A549 (cell line): ENCODE data around the gene CEND1. TPM values are rescaled to one million over a fixed set of nuclear protein-coding genes. Genes with fewer than 3 reads are reported as not detected.

Source experiments
- ATAC-seq, 2 experiments: fragments of 200-7000 bp in 1 of 2; fragments of >200 bp in 1 of 2; cut with Nextera tagmentation in 1 of 2; cut with Tn5 transposase in 1 of 2; 3 replicates each; pipeline versions ENCODE4 v1.8.0 to v1.9.1; 2018 to 2020; ENCODE audit warnings: mild to moderate bottlenecking in 1 of 2, moderate library complexity in 1 of 2
- CTCF ChIA-PET: fragments of 300-600 bp; sonication (Branson Sonifier 250); formaldehyde crosslinking; extraction: SDS; loops from one replicate; lab custom pipeline; 2021; ENCODE audit warnings: antibody characterized with exemption, inconsistent platforms; lab: Yijun Ruan, JAX
- POLR2A ChIA-PET: fragments of 350-600 bp; formaldehyde crosslinking; extraction: SDS; loops from one replicate; lab custom pipeline; 2021; ENCODE audit warnings: antibody characterized with exemption, inconsistent platforms; lab: Yijun Ruan, JAX
- DNase-seq, 2 experiments: peaks; one replicate each; pipeline versions ENCODE4 v3.0.0 to v3.0.0-alpha.2; 2011 to 2016; ENCODE audit warnings: low read depth in 1 of 2, low spot score in 1 of 2
- FAIRE-seq: peaks from 2 replicates; lab custom pipeline; 2011; peaks lifted over from hg19 to GRCh38; lab: Jason Lieb, UNC
- H3K27ac ChIP-seq, 2 experiments: fragments of >200 bp; sonication (Bioruptor Twin); formaldehyde crosslinking; 3 replicates each; pipeline ENCODE4 v1.5.1; 2016 to 2017
- H3K4me1 ChIP-seq: fragments of >200 bp; sonication (Bioruptor Twin); formaldehyde crosslinking; 3 replicates; pipeline ENCODE4 v1.6.1; 2016
- H3K4me2 ChIP-seq: fragments of >200 bp; sonication (Bioruptor Twin); formaldehyde crosslinking; 3 replicates; pipeline ENCODE4 v1.6.1; 2016
- H3K4me3 ChIP-seq: fragments of >200 bp; sonication (Bioruptor Twin); formaldehyde crosslinking; 3 replicates; pipeline ENCODE4 v1.5.1; 2016
- H3K9me3 ChIP-seq: fragments of >200 bp; sonication (Bioruptor Twin); formaldehyde crosslinking; 3 replicates; pipeline ENCODE4 v1.6.1; 2016
- BHLHE40 ChIP-seq: IDR thresholded peaks from 2 replicates; pipeline ENCODE4 v1.6.1; 2012; ENCODE audit warnings: low read depth, low read length, inconsistent platforms
- CBX8 ChIP-seq: fragments of 200-600 bp; sonication (generic); IDR thresholded peaks from 2 replicates; pipeline ENCODE4 v1.6.1; 2016
- CEBPB ChIP-seq, 2 experiments: fragments of >200 bp in 1 of 2; sonication (Bioruptor Twin) in 1 of 2; formaldehyde crosslinking in 1 of 2; IDR thresholded peaks; 2 replicates each; pipeline ENCODE4 v1.6.1; 2012 to 2016
- CHD2 ChIP-seq: fragments of 150-350 bp; IDR thresholded peaks from 2 replicates; pipeline ENCODE4 v1.6.1; 2014; ENCODE audit warnings: low read length; ENCODE audit not compliant: partially characterized antibody
- CTCF ChIP-seq: fragments of >200 bp; sonication (Bioruptor Twin); formaldehyde crosslinking; IDR thresholded peaks from 3 replicates; pipeline ENCODE4 v1.5.1; 2016
- EHF ChIP-seq: fragments of 250-450 bp; sonication (Bioruptor Pico); IDR thresholded peaks from 2 replicates; pipeline ENCODE4 v1.5.0; 2020; ENCODE audit warnings: mild to moderate bottlenecking
- EHMT2 ChIP-seq: fragments of 200-600 bp; sonication (generic); IDR thresholded peaks from 2 replicates; pipeline ENCODE4 v1.6.1; 2016; ENCODE audit warnings: antibody characterized with exemption, low read depth, mild to moderate bottlenecking, moderate library complexity
- FOSL2 ChIP-seq, 2 experiments: fragments of 450-650 bp in 1 of 2; fragments of >200 bp in 1 of 2; sonication (Bioruptor Twin) in 1 of 2; formaldehyde crosslinking; IDR thresholded peaks; 2 replicates each; pipeline versions ENCODE4 v1.5.0 to v1.6.1; 2016 to 2020; ENCODE audit warnings: mild to moderate bottlenecking in 1 of 2, moderate library complexity in 1 of 2
- GATA3 ChIP-seq: IDR thresholded peaks from 2 replicates; pipeline ENCODE4 v1.6.1; 2012; ENCODE audit warnings: borderline replicate concordance
- HDAC2 ChIP-seq: fragments of 200-600 bp; sonication (generic); IDR thresholded peaks from 2 replicates; pipeline ENCODE4 v1.6.1; 2016
- HOXA7 ChIP-seq: fragments of 250-450 bp; sonication (Bioruptor Pico); IDR thresholded peaks from 2 replicates; pipeline ENCODE4 v1.5.0; 2020; ENCODE audit warnings: mild to moderate bottlenecking, moderate library complexity
- JUN ChIP-seq, 2 experiments: fragments of >200 bp; sonication (Bioruptor Twin); formaldehyde crosslinking; IDR thresholded peaks; 2 replicates in 1 of 2; 3 replicates in 1 of 2; pipeline ENCODE4 v1.6.1; 2016 to 2017
- MAFK ChIP-seq: fragments of 450-650 bp; IDR thresholded peaks from 2 replicates; pipeline ENCODE4 v1.6.1; 2014; ENCODE audit not compliant: partially characterized antibody
- NFE2L2 ChIP-seq: fragments of 150-350 bp; conservative IDR thresholded peaks from 2 replicates; pipeline ENCODE4 v1.6.1; 2014; ENCODE audit warnings: low read length
- POLR2A ChIP-seq: IDR thresholded peaks from 2 replicates; pipeline ENCODE4 v1.6.1; 2012; ENCODE audit warnings: mild to moderate bottlenecking, low read length
- RAD21 ChIP-seq, 2 experiments: fragments of >200 bp in 1 of 2; sonication (Bioruptor Twin) in 1 of 2; formaldehyde crosslinking in 1 of 2; IDR thresholded peaks in 1 of 2; conservative IDR thresholded peaks in 1 of 2; 2 replicates in 1 of 2; 3 replicates in 1 of 2; pipeline ENCODE4 v1.6.1; 2012 to 2018; ENCODE audit warnings: inconsistent platforms in 1 of 2
- REST ChIP-seq: fragments of 200-600 bp; sonication (generic); IDR thresholded peaks from 2 replicates; pipeline ENCODE4 v1.6.1; 2016; ENCODE audit warnings: antibody characterized with exemption, mild to moderate bottlenecking, moderate library complexity
- RNF2 ChIP-seq: fragments of 200-600 bp; sonication (generic); IDR thresholded peaks from 2 replicates; pipeline ENCODE4 v1.6.1; 2016; ENCODE audit warnings: low read depth, mild to moderate bottlenecking, antibody characterized with exemption, moderate library complexity, borderline replicate concordance
- TP53 ChIP-seq: fragments of 250-450 bp; sonication (Bioruptor Pico); IDR thresholded peaks from 2 replicates; pipeline ENCODE4 v1.5.0; 2021; ENCODE audit warnings: mild to moderate bottlenecking, moderate library complexity
- WGBS: methylation state at CpG from one replicate; pipeline ENCODE4 v1.1.6; 2017; ENCODE audit errors: missing lambda C conversion rate; 5-methylcytosine and 5-hydroxymethylcytosine counted together
- polyA plus RNA-seq, 4 experiments: library from polyadenylated mRNA; depleted of rRNA in 3 of 4; stranded (reverse); fragments of >200 nt; fragmentation: RNase III in 1 of 4; extraction: RNeasy Plus Mini Kit Qiagen cat#74134 plus additional on column Dnase treatment in 1 of 4; gene quantifications; 2 replicates in 3 of 4; 3 replicates in 1 of 4; pipeline ENCODE4 v1.2.3, GENCODE V29; 2011 to 2017
- TF ChIP-seq, protein P1 (sequence below): fragments of >200 bp; sonication (Bioruptor Twin); formaldehyde crosslinking; IDR thresholded peaks from 3 replicates; pipeline ENCODE4 v1.6.1; 2016

CEND1 gene
- polyA plus RNA-seq, 2 of the 4 experiments (the other 2 are of a cell fraction): 1.0 TPM; not detected in 1

DNA sequence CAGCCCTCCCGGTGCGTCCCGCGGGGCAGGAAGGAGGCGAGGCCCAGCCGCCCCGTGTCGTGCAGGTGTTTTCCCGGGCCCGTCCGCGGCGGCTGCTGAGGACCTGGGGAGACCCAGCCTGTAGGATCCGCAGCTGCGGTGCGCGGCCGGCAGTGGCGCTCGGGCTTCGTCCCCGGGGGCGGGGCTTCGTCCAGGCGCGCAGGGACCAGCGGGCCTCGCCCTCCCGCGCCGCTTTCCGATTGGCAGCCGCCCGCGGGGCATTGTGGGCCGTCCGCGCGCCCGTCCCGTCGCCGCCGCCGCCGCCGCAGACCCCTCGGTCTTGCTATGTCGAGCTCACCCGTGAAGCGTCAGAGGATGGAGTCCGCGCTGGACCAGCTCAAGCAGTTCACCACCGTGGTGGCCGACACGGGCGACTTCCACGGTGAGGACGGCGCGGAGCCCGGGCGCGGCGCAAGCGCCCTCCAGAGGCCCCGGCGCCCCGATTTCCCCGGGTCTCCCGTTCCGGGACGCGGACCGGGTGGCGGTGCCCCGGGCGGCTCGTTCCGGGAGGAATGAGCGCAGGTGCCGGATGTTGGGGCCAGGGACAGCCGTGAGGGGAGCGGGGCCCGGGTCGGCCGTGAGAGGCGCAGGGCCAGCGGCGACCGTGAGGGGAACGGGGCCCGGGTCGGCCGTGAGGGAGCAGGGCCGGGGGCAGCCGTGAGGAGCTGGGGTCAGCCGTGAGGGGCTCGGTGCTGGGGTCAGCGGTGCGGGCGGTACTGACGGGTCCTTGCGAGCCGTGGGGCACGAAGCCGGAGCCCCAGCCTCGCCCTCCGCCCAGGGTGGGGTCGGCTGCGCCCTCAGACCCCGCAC lies 42.5 kb downstream of the CEND1 start, which contains the start of gene TALDO1 (continued):
- TF ChIP-seq, protein P1, sequence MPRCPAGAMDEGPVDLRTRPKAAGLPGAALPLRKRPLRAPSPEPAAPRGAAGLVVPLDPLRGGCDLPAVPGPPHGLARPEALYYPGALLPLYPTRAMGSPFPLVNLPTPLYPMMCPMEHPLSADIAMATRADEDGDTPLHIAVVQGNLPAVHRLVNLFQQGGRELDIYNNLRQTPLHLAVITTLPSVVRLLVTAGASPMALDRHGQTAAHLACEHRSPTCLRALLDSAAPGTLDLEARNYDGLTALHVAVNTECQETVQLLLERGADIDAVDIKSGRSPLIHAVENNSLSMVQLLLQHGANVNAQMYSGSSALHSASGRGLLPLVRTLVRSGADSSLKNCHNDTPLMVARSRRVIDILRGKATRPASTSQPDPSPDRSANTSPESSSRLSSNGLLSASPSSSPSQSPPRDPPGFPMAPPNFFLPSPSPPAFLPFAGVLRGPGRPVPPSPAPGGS: 0 out of 3 replicates have a peak, but pooled peaks have one; percentile 50

DNA sequence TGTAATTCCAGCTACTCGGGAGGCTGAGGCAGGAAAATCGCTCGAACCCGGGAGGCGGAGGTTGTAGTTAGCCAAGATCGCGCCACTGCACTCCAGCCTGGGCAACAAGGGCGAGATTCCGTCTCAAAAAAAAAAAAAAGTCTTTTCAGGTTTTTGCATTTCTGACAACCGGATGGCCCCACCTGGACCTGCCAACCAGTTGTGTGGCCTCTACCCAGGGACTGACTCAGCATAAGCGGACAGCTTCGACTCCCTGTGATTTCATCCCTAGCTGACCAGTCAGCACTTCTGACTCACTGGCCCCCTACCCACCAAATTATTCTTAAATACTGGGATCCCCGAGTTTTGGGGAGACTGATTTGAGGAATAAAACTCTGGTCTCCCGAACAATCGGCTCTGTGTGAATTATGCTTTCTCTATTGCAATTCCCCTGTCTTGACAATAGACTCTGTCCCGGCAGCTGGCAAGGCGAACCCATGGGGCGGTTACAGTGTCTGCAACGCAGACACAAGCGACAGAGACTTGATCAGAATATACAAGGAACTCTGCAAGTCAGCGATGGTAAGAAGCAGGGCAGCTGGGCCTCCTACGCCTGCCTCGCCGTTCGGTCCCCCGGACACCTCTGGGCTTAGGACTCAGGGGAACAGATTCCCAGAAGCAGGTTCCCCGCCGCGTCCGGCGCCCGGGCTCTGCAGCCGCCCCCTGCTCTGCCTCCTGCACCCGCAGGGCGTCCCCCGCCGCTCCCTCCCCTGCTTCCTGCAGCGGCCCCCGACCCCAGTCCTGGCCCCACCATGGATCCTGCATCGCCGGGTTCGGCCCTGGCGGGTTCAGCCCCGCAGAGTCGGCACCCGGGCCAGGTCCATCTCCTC lies 43.4 kb downstream of the CEND1 start:
- Histone ChIP-seq H3K27ac (peak overlapping the region; percentile 87 to 97), H3K9me3 (no peaks in the 10 kb centered on the region), H3K4me3 (peak overlapping the region; percentile 99), H3K4me1 (peaks cover 21% of the 10 kb centered on the region), H3K4me2 (peak overlapping the region; percentile 95)
- TF ChIP-seq MAFK (peak; percentile 95), NFE2L2 (no peak)
- ChIA-PET POLR2A (interaction anchor here (0.7 to 1.7 kb wide), 8 partner anchors 12 to 51 kb away, joined by 3 to 9 read pairs (median 4); partner anchors contain the start of genes DEAF1, GATD1 and TMEM80), CTCF (interaction anchor here (0.6 to 11.3 kb wide), 13 partner anchors 8 to 91 kb away, joined by 3 to 119 read pairs (median 5); partner anchors contain the start of gene TMEM80)
- DNase-seq (peak in 1 of 2 experiments; percentile 45), ATAC-seq (peak; percentile 55 to 63), FAIRE-seq (no peak)
- WGBS: 39% methylated on average over 26 of the region's 46 CpGs

GRCh38 chr11:745428-745827 lies 44.5 kb downstream of the CEND1 start:
- POLR2A ChIA-PET: no interaction called here
- ATAC-seq (no peak), DNase-seq (no peak), FAIRE-seq (no peak)
- Histone ChIP-seq H3K4me1 (peaks cover 19% of the 10 kb centered on the region), H3K9me3 (no peaks in the 10 kb centered on the region), H3K4me3 (no peak overlapping the region), H3K27ac (no peak overlapping the region), H3K4me2 (no peak overlapping the region)
- CTCF ChIA-PET: interaction anchor here (0.7 to 11.3 kb wide), 4 partner anchors 10 to 21 kb away, joined by 3 to 119 read pairs (median 20); no protein-coding TSS in a partner anchor
- WGBS: 32% methylated on average over 1 of the region's 1 CpG
- no peak for TF ChIP-seq EHMT2
- no peak for TF ChIP-seq TP53

DNA sequence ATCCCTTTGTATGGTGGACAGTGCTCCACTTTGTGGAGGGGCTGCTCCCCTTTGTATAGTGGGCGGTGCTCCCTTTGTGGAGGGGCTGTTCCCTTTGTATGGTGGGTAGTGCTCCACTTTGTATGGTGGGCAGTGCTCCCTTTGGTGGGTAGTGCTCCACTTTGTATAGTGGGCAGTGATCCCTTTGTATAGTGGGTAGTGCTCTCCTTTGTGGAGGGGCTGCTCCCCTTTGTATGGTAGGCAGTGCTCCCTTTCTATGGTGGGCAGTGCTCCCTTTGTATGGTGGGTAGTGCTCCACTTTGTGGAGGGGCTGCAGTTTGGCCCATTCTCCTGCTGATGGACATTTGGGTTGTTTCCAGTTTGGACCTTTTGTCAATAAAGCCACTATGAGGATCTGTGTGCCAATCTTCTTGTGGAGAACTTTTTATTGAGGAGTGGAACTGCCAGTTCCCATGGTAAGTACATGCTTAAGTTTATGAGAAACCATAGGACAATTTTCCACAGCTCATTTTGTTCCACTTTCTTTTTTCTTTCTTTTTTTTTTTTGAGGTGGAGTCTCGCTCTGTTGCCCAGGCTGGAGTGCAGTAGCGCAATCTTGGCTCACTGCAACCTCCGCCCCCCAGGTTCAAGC lies 47.2 kb downstream of the CEND1 start:
- WGBS: 90% methylated on average over 4 of the region's 4 CpGs
- Histone ChIP-seq H3K4me2 (no peak overlapping the region), H3K4me3 (no peak overlapping the region), H3K9me3 (no peaks in the 10 kb centered on the region), H3K4me1 (peaks cover 7% of the 10 kb centered on the region), H3K27ac (no peak overlapping the region)
- ATAC-seq (no peak), FAIRE-seq (no peak), DNase-seq (no peak)
- CTCF ChIA-PET: interaction anchor here (0.6 to 11.3 kb wide), 4 partner anchors 13 to 110 kb away, joined by 3 to 119 read pairs (median 6); no protein-coding TSS in a partner anchor
- POLR2A ChIA-PET: no interaction called here
- TF ChIP-seq HOXA7 (CRISPR knock-in tag) (no peak), EHF (no peak), CTCF (no peak), CEBPB (IDR thresholded peaks at IDR 0.05) (no peak), CBX8 (no peak), RNF2 (no peak), JUN (IDR thresholded peaks at IDR 0.05) (no peak), REST (no peak), BHLHE40 (no peak), RAD21 (conservative IDR thresholded peaks at IDR 0.05 in 1 of 2, IDR thresholded peaks at IDR 0.05 in 1 of 2) (no peak), HDAC2 (no peak), GATA3 (no peak), POLR2A (no peak), FOSL2 (IDR thresholded peaks at IDR 0.05) (no peak), FOSL2 (CRISPR knock-in tag; IDR thresholded peaks at IDR 0.05) (no peak), CHD2 (no peak)
